Measurements from ENCODE around the gene HPSE2. TPM values are rescaled to one million over a fixed set of nuclear protein-coding genes. Genes with fewer than 3 reads are reported as not detected.

The HPSE2 gene
- total and polyA plus RNA-seq, 2 of the 13 experiments (the other 11 are each of a cell fraction or from before 2014, with no cell fraction given) = 0.01 TPM; not detected in 1

GRCh38 chr10:98950106-98950505 is 285.5 kb downstream of the HPSE2 start (continued):
- TF ChIP-seq ZC3H13 (CRISPR knock-in tag; IDR thresholded peaks at IDR 0.05) (no peak), ZNF777 (CRISPR knock-in tag; IDR thresholded peaks at IDR 0.05) (no peak), ZNF781 (CRISPR knock-in tag; IDR thresholded peaks at IDR 0.05; ENCODE audit: borderline replicate concordance, not compliant biosample characterization) (no peak), NFIB (CRISPR knock-in tag; IDR thresholded peaks at IDR 0.05; ENCODE audit: borderline replicate concordance) (no peak)

GRCh38 chr10:98949306-98949705 is 286.3 kb downstream of the HPSE2 start:
- no TSS peak for BruUV-seq (replicated peaks)
- no peaks in the 10 kb centered on the region for H4K20me1 ChIP-seq (ENCODE audit: insufficient read depth, low read length)

More at GRCh38 chr10:98949306-98949705, 286.3 kb downstream of the HPSE2 start:
- Histone ChIP-seq H3K4me3 (replicated peaks in 1 of 3; ENCODE audit: insufficient read depth in 1 of 3, low read depth in 2 of 3, low read length in 3 of 3) (no peak overlapping the region), H2AFZ (ENCODE audit: low read length) (no peak overlapping the region), H3K27me3 (ENCODE audit: control insufficient read depth in 1 of 2, insufficient read depth in 2 of 2, low read length in 2 of 2) (no peaks in the 10 kb centered on the region), H3K4me1 (ENCODE audit: insufficient read depth, low read length) (no peaks in the 10 kb centered on the region), H3K9me3 (ENCODE audit: low read length) (no peaks in the 10 kb centered on the region), H3K27ac (ENCODE audit: extremely low read length, insufficient read depth, low read length) (no peak overlapping the region), H3K79me2 (ENCODE audit: insufficient read depth, low read length) (no peaks in the 10 kb centered on the region), H3K9ac (ENCODE audit: insufficient read depth, low read depth, low read length) (no peak overlapping the region), H3K4me2 (ENCODE audit: low read depth, low read length) (no peak overlapping the region), H3K36me3 (replicated peaks in 1 of 2; ENCODE audit: control insufficient read depth in 1 of 2, insufficient read depth in 2 of 2, low read length in 2 of 2) (no peaks in the 10 kb centered on the region)
- no peak for ATAC-seq
- TF ChIP-seq HES4 (CRISPR knock-in tag; IDR thresholded peaks at IDR 0.05; ENCODE audit: borderline replicate concordance) (no peak), CREM (IDR thresholded peaks at IDR 0.05) (no peak), CREM (CRISPR knock-in tag; IDR thresholded peaks at IDR 0.05) (no peak), ZBTB25 (CRISPR knock-in tag; IDR thresholded peaks at IDR 0.05) (no peak), MYPOP (CRISPR knock-in tag; IDR thresholded peaks at IDR 0.05) (no peak), ZNF33B (CRISPR knock-in tag; IDR thresholded peaks at IDR 0.05) (no peak), PAF1 (CRISPR knock-in tag; IDR thresholded peaks at IDR 0.05) (no peak), KLF15 (CRISPR knock-in tag; IDR thresholded peaks at IDR 0.05; ENCODE audit: borderline replicate concordance) (no peak)
- CTCF ChIA-PET (ENCODE audit: low intra/inter-chr PET ratio, low total read pairs) = no interaction called here
- intact Hi-C loops (cut with micrococcal nuclease; ENCODE audit: unreplicated experiment) (no loop called here), in situ Hi-C loops (cut with HindIII; ENCODE audit: extremely low pct_ligation_motif_present, low pct_unique_long_range_greater_than_20kb) (no loop called here)
- FAIRE-seq = no peak
- no peak for DNase-seq (ENCODE audit: low spot score)
- POLR2A ChIA-PET = no interaction called here
